ENCODE results near the gene OSBPL2.

OSBPL2 gene

GRCh38 chr20:62314711-62315302, 76.5 kb downstream of the OSBPL2 start:
- ChIA-PET CTCF (interaction anchor here (0.8 kb wide), 1 partner anchor 12 kb away, joined by 6 read pairs; the partner anchor contains the start of gene ADRM1), POLR2A (no interaction called here)
- TF ChIP-seq CTCF (IDR thresholded peaks at IDR 0.05; ENCODE audit: control extremely low read depth, extremely low read depth, low read depth, missing control alignments) = no peak
- DNase-seq (ENCODE audit: extremely low spot score) = no peak

GRCh38 chr20:62315773-62316172, 77.5 kb downstream of the OSBPL2 start:
- ChIA-PET CTCF (interaction anchor here (1.3 kb wide), 1 partner anchor 13 kb away, joined by 4 read pairs; the partner anchor contains the start of gene ADRM1), POLR2A (no interaction called here)
- DNase-seq (ENCODE audit: extremely low spot score) = no peak
- no peak for TF ChIP-seq CTCF (IDR thresholded peaks at IDR 0.05; ENCODE audit: control extremely low read depth, extremely low read depth, low read depth, missing control alignments)

- no peak for DNase-seq (ENCODE audit: extremely low spot score)
- ChIA-PET CTCF (interaction anchor here (1.1 to 1.9 kb wide), 4 partner anchors 13 to 66 kb away, joined by 3 to 5 read pairs (median 4); partner anchors contain the start of gene ADRM1), POLR2A (no interaction called here)
- no peak for TF ChIP-seq CTCF (IDR thresholded peaks at IDR 0.05; ENCODE audit: control extremely low read depth, extremely low read depth, low read depth, missing control alignments)
Measured at GRCh38 chr20:62316331-62317166, 78.2 kb downstream of the OSBPL2 start.

- ChIA-PET POLR2A (no interaction called here), CTCF (interaction anchor here (1.1 to 1.9 kb wide), 3 partner anchors 14 to 65 kb away, joined by 3 to 5 read pairs (median 3); no protein-coding TSS in a partner anchor)
Measured at GRCh38 chr20:62317167-62317655, 78.9 kb downstream of the OSBPL2 start.

GRCh38 chr20:62318400-62319345, 80.4 kb downstream of the OSBPL2 start:
- no peak for TF ChIP-seq CTCF (IDR thresholded peaks at IDR 0.05; ENCODE audit: control extremely low read depth, extremely low read depth, low read depth, missing control alignments)
- ChIA-PET CTCF (interaction anchor here (1.0 to 1.9 kb wide), 3 partner anchors 11 to 64 kb away, joined by 5 read pairs; partner anchors contain the start of gene ADRM1), POLR2A (no interaction called here)
- DNase-seq (ENCODE audit: extremely low spot score) = no peak

More at GRCh38 chr20:62317167-62317655, 78.9 kb downstream of the OSBPL2 start:
- TF ChIP-seq CTCF (IDR thresholded peaks at IDR 0.05; ENCODE audit: control extremely low read depth, extremely low read depth, low read depth, missing control alignments) = no peak
- no peak for DNase-seq (ENCODE audit: extremely low spot score)

Data from GM10248 (cell line).